K562 (cell line): ENCODE data around the gene IZUMO4. TPM values are rescaled to one million over a fixed set of nuclear protein-coding genes. Genes with fewer than 3 reads are reported as not detected.
A peak's percentile ranks its signal among the peaks of the same experiment; 100 is the strongest.

ENCODE experiments used
- ATF7 ChIP-seq: fragments of 450-650 bp; IDR thresholded peaks from 2 replicates; pipeline ENCODE4 v1.7.1; 2014; ENCODE audit warnings: mild to moderate bottlenecking, moderate library complexity
- BMI1 ChIP-seq: fragments of 150-350 bp; IDR thresholded peaks from 2 replicates; pipeline ENCODE4 v1.6.1; 2014; ENCODE audit warnings: low read length
- CBX3 ChIP-seq, 2 experiments: IDR thresholded peaks; 1 replicate in 1 of 2; 2 replicates in 1 of 2; pipeline ENCODE4 v1.6.1; 2012; ENCODE audit warnings: inconsistent platforms in 2 of 2, low read length in 2 of 2, borderline replicate concordance in 1 of 2, control low read depth in 1 of 2
- CREB1 ChIP-seq, 2 experiments: sonication (generic) in 1 of 2; formaldehyde crosslinking in 1 of 2; IDR thresholded peaks; 2 replicates each; pipeline versions ENCODE4 v1.6.1 to v1.8.0; 2012 to 2022; ENCODE audit warnings: inconsistent platforms in 1 of 2, mild to moderate bottlenecking in 1 of 2, missing genetic modification reagents in 1 of 2, moderate library complexity in 1 of 2
- EP300 ChIP-seq: IDR thresholded peaks from 2 replicates; pipeline ENCODE4 v1.6.1; 2012; ENCODE audit warnings: low read length, improper control_type of control experiment
- ERF ChIP-seq: fragments of 450-650 bp; formaldehyde crosslinking; IDR thresholded peaks from 2 replicates; pipeline ENCODE4 v1.4.0; 2020; ENCODE audit warnings: mild to moderate bottlenecking, mixed read lengths
- HDAC2 ChIP-seq: fragments of 450-650 bp; IDR thresholded peaks from 2 replicates; pipeline ENCODE4 v1.6.1; 2016; ENCODE audit warnings: mild to moderate bottlenecking
- HLTF ChIP-seq: fragments of 450-650 bp; IDR thresholded peaks from 2 replicates; pipeline ENCODE4 v1.6.1; 2016
- HNRNPL ChIP-seq: fragments of 200-400 bp; formaldehyde crosslinking; IDR thresholded peaks from 2 replicates; pipeline ENCODE4 v1.6.1; 2017; ENCODE audit warnings: low read depth, mild to moderate bottlenecking, low read length
- HNRNPLL ChIP-seq: fragments of 200-400 bp; formaldehyde crosslinking; IDR thresholded peaks from 2 replicates; pipeline ENCODE4 v1.6.1; 2017; ENCODE audit warnings: low read length, low read depth, mild to moderate bottlenecking; ENCODE audit not compliant: poor library complexity, severe bottlenecking
- MAFG ChIP-seq: fragments of 450-650 bp; conservative IDR thresholded peaks from 2 replicates; pipeline ENCODE4 v1.6.1; 2016; ENCODE audit warnings: missing genetic modification characterization, missing compliant biosample characterization
- MAZ ChIP-seq, 2 experiments: fragments of 450-650 bp in 1 of 2; sonication (generic) in 1 of 2; formaldehyde crosslinking; IDR thresholded peaks in 1 of 2; conservative IDR thresholded peaks in 1 of 2; 2 replicates each; pipeline versions ENCODE4 v1.4.0 to v1.5.0; 2020; ENCODE audit warnings: mild to moderate bottlenecking in 1 of 2, missing genetic modification reagents in 1 of 2
- MCM5 ChIP-seq: fragments of 450-650 bp; IDR thresholded peaks from 2 replicates; pipeline ENCODE4 v1.6.1; 2016; ENCODE audit warnings: low read depth
- NBN ChIP-seq: fragments of 450-650 bp; IDR thresholded peaks from 2 replicates; pipeline ENCODE4 v1.6.1; 2016; ENCODE audit warnings: low read depth, mild to moderate bottlenecking
- NRF1 ChIP-seq, 2 experiments: fragments of 450-650 bp; IDR thresholded peaks in 1 of 2; conservative IDR thresholded peaks in 1 of 2; 2 replicates each; pipeline ENCODE4 v1.6.1; 2014; ENCODE audit warnings: mild to moderate bottlenecking in 2 of 2
- PKNOX1 ChIP-seq: fragments of 450-650 bp; IDR thresholded peaks from 2 replicates; pipeline ENCODE4 v1.6.1; 2016
- PRPF4 ChIP-seq: fragments of 200-400 bp; formaldehyde crosslinking; IDR thresholded peaks from one replicate; pipeline ENCODE4 v1.6.1; 2017; ENCODE audit warnings: low read length, low read depth, mild to moderate bottlenecking; ENCODE audit not compliant: insufficient read depth, poor library complexity, severe bottlenecking
- SAFB ChIP-seq: fragments of 200-400 bp; formaldehyde crosslinking; IDR thresholded peaks from 2 replicates; pipeline ENCODE4 v1.6.1; 2017; ENCODE audit warnings: low read depth, low read length, borderline replicate concordance
- SIN3A ChIP-seq, 2 experiments: fragments of 150-350 bp in 1 of 2; IDR thresholded peaks; 2 replicates each; pipeline ENCODE4 v1.6.1; 2011 to 2016; ENCODE audit warnings: borderline replicate concordance in 2 of 2, low read depth in 2 of 2, low read length in 2 of 2, mild to moderate bottlenecking in 2 of 2, moderate library complexity in 2 of 2; ENCODE audit not compliant: control insufficient read depth in 1 of 2
- SMAD1 ChIP-seq: fragments of 150-350 bp; IDR thresholded peaks from 2 replicates; pipeline ENCODE4 v1.6.1; 2014; ENCODE audit warnings: low read length, low read depth; ENCODE audit not compliant: partially characterized antibody
- ZBTB26 ChIP-seq: fragments of 450-650 bp; formaldehyde crosslinking; IDR thresholded peaks from 2 replicates; pipeline ENCODE4 v1.4.0; 2022; ENCODE audit warnings: missing genetic modification characterization
- ZKSCAN1 ChIP-seq: fragments of 150-350 bp; IDR thresholded peaks from 2 replicates; pipeline ENCODE4 v1.6.1; 2016; ENCODE audit warnings: low read depth, low read length
- ZNF121 ChIP-seq: sonication (generic); formaldehyde crosslinking; conservative IDR thresholded peaks from 2 replicates; pipeline ENCODE4 v1.8.0; 2022; ENCODE audit warnings: missing genetic modification reagents
- ZNF165 ChIP-seq: fragments of 250-450 bp; sonication (Bioruptor Pico); IDR thresholded peaks from 2 replicates; pipeline ENCODE4 v1.4.0; 2020; ENCODE audit warnings: borderline replicate concordance
- ZNF41 ChIP-seq: fragments of 250-450 bp; sonication (Bioruptor Pico); conservative IDR thresholded peaks from 2 replicates; pipeline ENCODE4 v1.4.0; 2020; ENCODE audit warnings: mild to moderate bottlenecking
- polyA plus RNA-seq, 8 experiments: library from polyadenylated mRNA; depleted of rRNA in 4 of 8; stranded (reverse) in 5 of 8; unstranded in 3 of 8; fragments of >200 nt; fragmentation: Nextera tagmentation in 2 of 8; fragmentation: Illumina TruSeq in 1 of 8; extraction: Ambion mirVana in 2 of 8; extraction: Trizol in 1 of 8; gene quantifications; 2 replicates each; pipeline versions ENCODE4 v1.2.1 to v1.2.3, GENCODE V29; 2011 to 2014; ENCODE audit warnings: inconsistent platforms in 1 of 8, missing spikeins in 1 of 8
- total RNA-seq, 7 experiments: library from RNA; depleted of rRNA in 6 of 7; stranded (reverse); fragments of >200 nt in 6 of 7; fragmentation: Illumina TruSeq in 2 of 7; extraction: Trizol in 2 of 7; gene quantifications; 2 replicates each; pipeline versions ENCODE4 v1.2.1 to v1.2.3, GENCODE V29; 2011 to 2021; ENCODE audit warnings: low replicate concordance in 1 of 7
- TF ChIP-seq, protein P1 (sequence below): fragments of 450-650 bp; IDR thresholded peaks from 2 replicates; pipeline ENCODE4 v1.6.1; 2017; ENCODE audit warnings: mild to moderate bottlenecking, moderate library complexity

Gene IZUMO4
- total and polyA plus RNA-seq, 9 of the 15 experiments (the other 6 are each of a cell fraction or from before 2014, with no cell fraction given), result 0.07 to 3.9 (median 1.2) TPM

DNA sequence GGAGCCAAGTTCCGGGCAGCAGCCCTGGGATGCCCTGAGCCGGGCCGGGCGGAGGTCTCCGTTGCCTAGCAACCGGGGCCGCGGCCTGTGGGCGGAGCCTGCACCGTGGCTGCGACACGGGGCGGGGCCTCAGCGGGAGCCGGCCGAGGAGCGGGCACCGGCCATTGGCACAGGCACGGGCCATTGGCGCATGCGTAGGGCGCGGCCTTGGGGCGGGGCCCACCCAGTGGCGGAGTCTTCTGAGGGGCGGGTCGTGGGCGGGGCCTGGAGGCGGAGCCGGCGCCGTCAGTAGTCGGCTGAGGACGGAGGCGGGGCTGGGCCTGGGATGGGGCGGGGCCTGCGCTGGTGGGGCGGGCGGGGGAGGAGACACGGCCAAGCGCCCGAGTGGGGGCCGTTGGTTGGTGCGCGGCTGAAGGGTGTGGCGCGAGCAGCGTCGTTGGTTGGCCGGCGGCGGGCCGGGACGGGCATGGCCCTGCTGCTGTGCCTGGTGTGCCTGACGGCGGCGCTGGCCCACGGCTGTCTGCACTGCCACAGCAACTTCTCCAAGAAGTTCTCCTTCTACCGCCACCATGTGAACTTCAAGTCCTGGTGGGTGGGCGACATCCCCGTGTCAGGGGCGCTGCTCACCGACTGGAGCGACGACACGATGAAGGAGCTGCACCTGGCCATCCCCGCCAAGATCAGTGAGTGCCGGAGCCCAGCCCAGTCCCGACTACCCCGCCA is at the start of gene IZUMO4 (continued):
- TF ChIP-seq CREB1 (IDR thresholded peaks at IDR 0.05), result 0 out of 2 replicates have a peak, but pooled peaks have one; percentile 10
- TF ChIP-seq CREB1 (CRISPR knock-in tag; IDR thresholded peaks at IDR 0.05), result no peak; the same call in 1 of the 2 replicates
- peak; percentile 24; the same call in 1 of the 2 replicates for TF ChIP-seq HNRNPL
- TF ChIP-seq ZNF121 (CRISPR knock-in tag), result peak; percentile 67; the same call in 1 of the 2 replicates
- peak; percentile 94 to 95 for TF ChIP-seq NRF1 (conservative IDR thresholded peaks at IDR 0.05 in 1 of 2, IDR thresholded peaks at IDR 0.05 in 1 of 2)
- 0 out of 2 replicates have a peak, but pooled peaks have one; percentile 44 for TF ChIP-seq ERF (CRISPR knock-in tag)
- TF ChIP-seq ZNF41 (CRISPR knock-in tag), result no peak
- TF ChIP-seq MAFG (tag), result no peak
- TF ChIP-seq MCM5, result no peak
- 0 out of 2 replicates have a peak, but pooled peaks have one; percentile 10 for TF ChIP-seq ZKSCAN1
- TF ChIP-seq PKNOX1, result 0 out of 2 replicates have a peak, but pooled peaks have one; percentile 25
- no peak for TF ChIP-seq SAFB
- peak; percentile 38 for TF ChIP-seq HNRNPLL
- no peak for TF ChIP-seq PRPF4
- TF ChIP-seq HDAC2, result no peak
- TF ChIP-seq ATF7, result 0 out of 2 replicates have a peak, but pooled peaks have one; percentile 54
- TF ChIP-seq SMAD1, result no peak
- peak in 1 of 2 experiments; percentile 62 for TF ChIP-seq MAZ (CRISPR knock-in tag; conservative IDR thresholded peaks at IDR 0.05 in 1 of 2, IDR thresholded peaks at IDR 0.05 in 1 of 2)
- TF ChIP-seq, protein P1, sequence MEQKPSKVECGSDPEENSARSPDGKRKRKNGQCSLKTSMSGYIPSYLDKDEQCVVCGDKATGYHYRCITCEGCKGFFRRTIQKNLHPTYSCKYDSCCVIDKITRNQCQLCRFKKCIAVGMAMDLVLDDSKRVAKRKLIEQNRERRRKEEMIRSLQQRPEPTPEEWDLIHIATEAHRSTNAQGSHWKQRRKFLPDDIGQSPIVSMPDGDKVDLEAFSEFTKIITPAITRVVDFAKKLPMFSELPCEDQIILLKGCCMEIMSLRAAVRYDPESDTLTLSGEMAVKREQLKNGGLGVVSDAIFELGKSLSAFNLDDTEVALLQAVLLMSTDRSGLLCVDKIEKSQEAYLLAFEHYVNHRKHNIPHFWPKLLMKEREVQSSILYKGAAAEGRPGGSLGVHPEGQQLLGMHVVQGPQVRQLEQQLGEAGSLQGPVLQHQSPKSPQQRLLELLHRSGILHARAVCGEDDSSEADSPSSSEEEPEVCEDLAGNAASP, result no peak
- peak in 1 of 2 experiments; percentile 44; a peak in 1 of 3 replicates for TF ChIP-seq CBX3 (IDR thresholded peaks at IDR 0.05; ENCODE audit: borderline replicate concordance in 1 of 2, low read length in 2 of 2)
- TF ChIP-seq ZNF165 (CRISPR knock-in tag), result peak; percentile 95
- no peak for TF ChIP-seq EP300
- TF ChIP-seq NBN, result no peak
- TF ChIP-seq BMI1, result peak; percentile 82; the same call in 1 of the 2 replicates
- no peak for TF ChIP-seq HLTF
- TF ChIP-seq ZBTB26 (CRISPR knock-in tag), result no peak
- TF ChIP-seq SIN3A (IDR thresholded peaks at IDR 0.05; ENCODE audit: borderline replicate concordance in 2 of 2, control insufficient read depth in 1 of 2, low read depth in 2 of 2, low read length in 2 of 2), result peak in 1 of 2 experiments; percentile 74; a peak in 1 of 4 replicates
